Neutrophil (primary cell): ENCODE data around the gene SYCP1.
A peak's percentile ranks its signal among the peaks of the same experiment; 100 is the strongest.

Experiments
- H3K27ac ChIP-seq: fragments of 200-600 bp; sonication (generic); 2 replicates; pipeline ENCODE4 v1.5.1; 2016; ENCODE audit warnings: mild to moderate bottlenecking, moderate library complexity
- H3K27me3 ChIP-seq: fragments of 200-600 bp; sonication (generic); 2 replicates; pipeline ENCODE4 v1.6.0; 2016; ENCODE audit warnings: mild to moderate bottlenecking
- H3K36me3 ChIP-seq: fragments of 200-600 bp; sonication (generic); 2 replicates; pipeline ENCODE4 v1.5.1; 2017
- H3K4me1 ChIP-seq, 2 experiments: fragments of 200-600 bp in 1 of 2; sonication (generic) in 1 of 2; 1 replicate in 1 of 2; 2 replicates in 1 of 2; pipeline versions ENCODE4 v1.5.1 to v1.6.1; 2013 to 2016; ENCODE audit warnings: low read depth in 1 of 2, low read length in 1 of 2, mild to moderate bottlenecking in 1 of 2, moderate library complexity in 1 of 2; ENCODE audit not compliant: control insufficient read depth in 1 of 2, insufficient read depth in 1 of 2
- H3K4me3 ChIP-seq, 2 experiments: fragments of 200-600 bp in 1 of 2; sonication (generic) in 1 of 2; 1 replicate in 1 of 2; 2 replicates in 1 of 2; pipeline ENCODE4 v1.5.1; 2013 to 2016; ENCODE audit warnings: low read depth in 1 of 2, low read length in 1 of 2, mild to moderate bottlenecking in 1 of 2, moderate library complexity in 1 of 2
- H3K9me3 ChIP-seq: fragments of 200-600 bp; sonication (generic); 2 replicates; pipeline ENCODE4 v1.5.1; 2016
- TF ChIP-seq, protein P1 (sequence below): fragments of 200-600 bp; sonication (generic); IDR thresholded peaks from 2 replicates; pipeline ENCODE4 v1.5.1; 2016; ENCODE audit warnings: antibody characterized with exemption

The SYCP1 gene

DNA sequence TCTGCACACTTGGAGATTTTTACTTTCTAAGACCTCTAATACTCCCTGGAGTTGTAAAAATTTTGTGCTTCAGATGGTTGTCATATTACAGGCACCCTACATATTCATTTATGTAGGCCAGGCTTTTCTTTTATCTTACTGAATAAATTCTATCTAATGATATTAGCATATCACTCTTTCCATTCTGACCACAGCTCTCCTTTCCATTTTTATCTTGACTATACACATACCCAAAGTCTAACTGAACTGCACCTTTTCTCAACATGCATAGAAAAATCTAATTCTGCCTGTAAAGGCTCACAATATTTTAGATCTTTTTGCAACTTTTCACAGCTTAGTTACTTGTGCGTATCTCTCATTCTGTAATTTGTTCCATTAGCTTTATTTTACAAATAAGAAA, 122.2 kb downstream of the SYCP1 start:
- H3K27ac ChIP-seq = no peak overlapping the region
- H3K9me3 ChIP-seq = no peaks in the 10 kb centered on the region
- no peaks in the 10 kb centered on the region for H3K36me3 ChIP-seq
- no peak overlapping the region for H3K4me3 ChIP-seq
- TF ChIP-seq, protein P1, sequence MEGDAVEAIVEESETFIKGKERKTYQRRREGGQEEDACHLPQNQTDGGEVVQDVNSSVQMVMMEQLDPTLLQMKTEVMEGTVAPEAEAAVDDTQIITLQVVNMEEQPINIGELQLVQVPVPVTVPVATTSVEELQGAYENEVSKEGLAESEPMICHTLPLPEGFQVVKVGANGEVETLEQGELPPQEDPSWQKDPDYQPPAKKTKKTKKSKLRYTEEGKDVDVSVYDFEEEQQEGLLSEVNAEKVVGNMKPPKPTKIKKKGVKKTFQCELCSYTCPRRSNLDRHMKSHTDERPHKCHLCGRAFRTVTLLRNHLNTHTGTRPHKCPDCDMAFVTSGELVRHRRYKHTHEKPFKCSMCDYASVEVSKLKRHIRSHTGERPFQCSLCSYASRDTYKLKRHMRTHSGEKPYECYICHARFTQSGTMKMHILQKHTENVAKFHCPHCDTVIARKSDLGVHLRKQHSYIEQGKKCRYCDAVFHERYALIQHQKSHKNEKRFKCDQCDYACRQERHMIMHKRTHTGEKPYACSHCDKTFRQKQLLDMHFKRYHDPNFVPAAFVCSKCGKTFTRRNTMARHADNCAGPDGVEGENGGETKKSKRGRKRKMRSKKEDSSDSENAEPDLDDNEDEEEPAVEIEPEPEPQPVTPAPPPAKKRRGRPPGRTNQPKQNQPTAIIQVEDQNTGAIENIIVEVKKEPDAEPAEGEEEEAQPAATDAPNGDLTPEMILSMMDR = no peak
- peaks cover 18% of the 10 kb centered on the region for H3K27me3 ChIP-seq
- H3K4me1 ChIP-seq = no peaks in the 10 kb centered on the region

- Histone ChIP-seq H3K4me1 (no peaks in the 10 kb centered on the region), H3K36me3 (no peaks in the 10 kb centered on the region), H3K4me3 (no peak overlapping the region), H3K9me3 (no peaks in the 10 kb centered on the region), H3K27me3 (peaks cover 10% of the 10 kb centered on the region), H3K27ac (no peak overlapping the region)
- TF ChIP-seq, protein P1 = peak; percentile 83
Observed at GRCh38 chr1:114979278-114979891, 124.7 kb downstream of the SYCP1 start.

GRCh38 chr1:114982251-114982650, 127.6 kb downstream of the SYCP1 start:
- no peaks in the 10 kb centered on the region for H3K36me3 ChIP-seq
- H3K27ac ChIP-seq = no peak overlapping the region
- H3K4me1 ChIP-seq = no peaks in the 10 kb centered on the region
- peaks cover 5% of the 10 kb centered on the region for H3K27me3 ChIP-seq
- no peak overlapping the region for H3K4me3 ChIP-seq
- TF ChIP-seq, protein P1 = no peak
- no peaks in the 10 kb centered on the region for H3K9me3 ChIP-seq

- H3K27me3 ChIP-seq = no peaks in the 10 kb centered on the region
- H3K9me3 ChIP-seq = no peaks in the 10 kb centered on the region
- no peaks in the 10 kb centered on the region for H3K36me3 ChIP-seq
- TF ChIP-seq, protein P1 = no peak
- H3K27ac ChIP-seq = no peak overlapping the region
- H3K4me1 ChIP-seq = no peaks in the 10 kb centered on the region
- no peak overlapping the region for H3K4me3 ChIP-seq
Observed at GRCh38 chr1:114986286-114986685, 131.6 kb downstream of the SYCP1 start.

DNA sequence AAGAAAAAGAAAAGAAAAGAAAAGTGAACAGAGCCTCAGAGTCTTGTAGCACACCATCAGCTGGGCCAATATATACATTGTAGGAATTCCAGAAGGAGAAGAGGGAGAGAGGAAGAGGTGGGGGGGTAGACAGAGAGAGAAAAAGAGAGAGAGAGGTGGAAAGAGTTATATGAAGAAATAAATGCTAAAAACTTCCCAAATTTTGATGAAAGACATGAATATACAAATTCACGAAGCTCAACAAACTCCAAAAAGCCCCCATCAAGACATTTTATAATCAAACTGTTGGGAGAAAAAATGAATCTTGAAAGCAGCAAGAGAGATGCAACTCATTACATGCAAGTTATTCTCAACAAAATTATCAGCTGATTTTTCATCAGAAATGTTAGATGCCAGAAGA, 133.4 kb downstream of the SYCP1 start:
- Histone ChIP-seq H3K4me3 (no peak overlapping the region), H3K27ac (no peak overlapping the region), H3K36me3 (no peaks in the 10 kb centered on the region), H3K9me3 (no peaks in the 10 kb centered on the region), H3K4me1 (no peaks in the 10 kb centered on the region), H3K27me3 (no peaks in the 10 kb centered on the region)
- TF ChIP-seq, protein P1 = no peak
